GM19035 (cell line): ENCODE measurements around the gene ETV7.
"Not testable (repeated sequence)": the region's sequence is repeated elsewhere in the genome, so short reads cannot be mapped to it uniquely, and the experiment has no call there.

ENCODE experiments used
- ATAC-seq: cut with Tn5 transposase; IDR thresholded peaks from one replicate; pipeline ENCODE4 v1.9.1; 2021; ENCODE audit not compliant: unreplicated experiment

ETV7 gene

DNA sequence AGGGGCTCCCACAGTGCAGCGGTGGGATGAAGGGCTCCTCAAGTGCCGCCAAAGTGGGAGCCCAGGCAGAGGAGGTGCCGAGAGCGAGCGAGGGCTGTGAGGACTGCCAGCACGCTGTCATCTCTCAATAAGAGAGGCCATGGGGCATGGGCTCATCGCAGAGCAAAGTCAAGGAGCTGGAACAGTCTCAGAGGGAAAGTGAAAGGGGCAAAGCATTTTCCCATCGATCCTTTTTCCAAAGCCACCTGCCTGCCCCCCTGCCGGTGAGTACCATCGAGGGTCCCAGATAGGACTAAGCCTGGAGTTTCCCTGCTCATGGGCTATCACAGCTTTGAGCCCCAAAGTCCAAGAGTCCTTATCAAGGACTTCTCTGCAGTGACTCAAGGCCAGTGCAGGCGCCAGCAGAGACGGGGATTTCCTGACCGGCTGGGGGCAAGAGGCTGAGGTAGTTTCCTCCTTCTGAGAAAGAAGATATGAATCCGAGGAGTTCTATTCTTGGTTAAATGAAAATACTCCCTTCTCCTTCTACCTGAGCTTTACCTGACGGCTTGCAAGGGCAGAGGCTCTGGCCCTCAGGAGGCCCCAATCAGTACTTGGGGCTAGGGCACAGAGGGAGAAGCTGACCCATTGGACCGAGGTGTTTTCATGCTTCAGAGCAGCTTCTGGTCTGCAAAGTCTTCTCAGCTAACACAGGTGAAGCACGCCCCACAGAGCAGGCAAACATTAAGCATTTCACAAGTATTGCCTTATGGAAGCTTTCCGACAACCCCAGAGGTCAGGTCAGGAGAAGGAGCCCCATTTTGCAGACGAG lies 22.6 kb downstream of the ETV7 start:
- ATAC-seq: no peak

DNA sequence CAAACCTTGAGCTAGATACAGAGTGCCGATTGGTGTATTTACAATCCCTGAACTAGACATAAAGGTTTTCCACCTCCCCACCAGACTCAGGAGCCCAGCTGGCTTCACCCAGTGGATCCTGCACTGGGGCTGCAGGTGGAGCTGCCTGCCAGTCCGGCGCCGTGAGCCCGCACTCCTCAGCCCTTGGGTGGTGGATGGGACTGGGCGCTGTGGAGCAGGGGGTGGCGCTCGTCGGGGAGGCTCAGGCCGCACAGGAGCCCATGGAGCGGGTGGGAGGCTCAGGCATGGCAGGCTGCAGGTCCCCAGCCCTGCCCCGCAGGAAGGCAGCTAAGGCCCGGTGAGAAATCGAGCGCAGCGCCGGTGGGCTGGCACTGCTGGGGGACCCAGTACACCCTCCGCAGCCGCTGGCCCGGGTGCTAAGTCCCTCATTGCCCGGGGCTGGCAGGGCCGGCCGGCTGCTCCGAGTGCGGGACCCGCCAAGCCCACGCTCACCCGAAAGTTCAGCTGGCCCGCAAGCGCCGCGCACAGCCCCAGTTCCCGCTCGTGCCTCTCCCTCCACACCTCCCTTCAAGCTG lies 23.3 kb downstream of the ETV7 start:
- ATAC-seq: not testable (repeated sequence)

DNA sequence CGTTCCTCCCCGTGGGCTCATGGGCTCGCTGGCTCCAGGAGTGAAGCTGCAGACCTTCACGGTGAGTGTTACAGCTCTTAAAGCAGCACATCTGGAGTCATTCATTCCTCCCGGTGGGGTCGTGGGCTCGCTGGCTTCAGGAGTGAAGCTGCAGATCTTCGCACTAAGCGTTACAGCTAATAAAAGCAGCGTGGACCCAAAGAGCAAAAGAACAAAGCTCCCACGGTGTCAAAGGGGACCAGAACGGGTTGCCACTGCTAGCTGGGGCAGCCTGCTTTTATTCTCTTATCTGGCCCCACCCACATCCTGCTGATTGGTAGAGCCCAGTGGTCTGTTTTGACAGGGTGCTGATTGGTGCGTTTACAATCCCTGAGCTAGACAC lies 24.1 kb downstream of the ETV7 start:
- ATAC-seq: not testable (repeated sequence)

DNA sequence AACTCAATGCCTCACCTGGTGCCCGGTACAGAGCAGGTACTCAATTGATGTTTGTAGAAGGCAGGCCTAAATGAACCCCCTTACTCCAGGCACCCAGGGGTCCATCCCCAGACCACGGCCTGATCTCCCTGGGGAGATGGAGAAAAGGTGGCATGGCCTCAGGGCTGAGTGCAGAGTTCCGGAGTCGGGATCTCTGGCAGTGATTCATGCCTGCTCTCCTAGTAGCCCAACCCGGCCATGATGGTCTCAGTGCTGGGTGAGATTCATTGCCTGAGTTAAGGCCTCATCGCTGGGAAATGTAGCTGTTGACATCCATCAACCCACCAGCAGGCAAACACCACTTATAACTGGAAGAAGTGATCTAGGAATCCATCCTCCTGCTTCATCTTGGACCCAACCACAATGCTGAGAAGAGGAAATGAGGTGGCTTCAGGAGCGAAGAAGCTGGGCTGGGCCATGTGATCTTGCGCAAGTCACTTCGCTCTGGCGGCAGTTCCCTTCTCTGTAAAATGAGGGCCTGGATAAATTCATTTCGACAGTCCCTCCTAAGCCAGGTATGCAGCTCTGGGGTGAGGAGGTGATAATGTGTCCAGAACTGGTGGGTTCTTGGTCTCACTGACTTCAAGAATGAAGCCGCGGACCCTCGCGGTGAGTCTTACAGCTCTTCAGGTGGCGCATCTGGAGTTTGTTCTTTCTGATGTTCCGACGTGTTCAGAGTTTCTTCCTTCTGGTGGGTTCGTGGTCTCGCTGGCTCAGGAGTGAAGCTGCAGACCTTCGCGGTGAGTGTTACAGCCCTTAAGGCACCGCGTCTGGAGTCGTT lies 24.7 kb downstream of the ETV7 start:
- ATAC-seq: no peak

DNA sequence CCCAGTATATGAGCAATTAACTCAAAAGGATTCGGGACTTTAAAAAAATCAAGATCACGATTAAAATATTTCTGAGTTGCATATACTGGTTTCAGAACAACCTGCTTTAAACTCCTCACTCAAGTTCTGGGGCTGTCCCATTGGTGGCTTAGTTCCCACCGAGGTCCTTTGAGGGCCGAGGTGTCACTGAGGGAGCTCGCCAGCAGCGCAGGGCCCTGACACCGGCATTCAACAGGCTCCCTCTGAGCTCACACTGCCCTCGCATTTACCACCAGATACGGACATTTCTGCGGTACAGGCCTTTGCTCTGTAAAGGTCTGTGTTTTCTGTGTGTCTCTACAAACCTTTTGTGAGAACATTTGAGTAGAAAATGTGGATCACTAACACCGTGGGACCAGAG lies 26.4 kb downstream of the ETV7 start:
- ATAC-seq: no peak

DNA sequence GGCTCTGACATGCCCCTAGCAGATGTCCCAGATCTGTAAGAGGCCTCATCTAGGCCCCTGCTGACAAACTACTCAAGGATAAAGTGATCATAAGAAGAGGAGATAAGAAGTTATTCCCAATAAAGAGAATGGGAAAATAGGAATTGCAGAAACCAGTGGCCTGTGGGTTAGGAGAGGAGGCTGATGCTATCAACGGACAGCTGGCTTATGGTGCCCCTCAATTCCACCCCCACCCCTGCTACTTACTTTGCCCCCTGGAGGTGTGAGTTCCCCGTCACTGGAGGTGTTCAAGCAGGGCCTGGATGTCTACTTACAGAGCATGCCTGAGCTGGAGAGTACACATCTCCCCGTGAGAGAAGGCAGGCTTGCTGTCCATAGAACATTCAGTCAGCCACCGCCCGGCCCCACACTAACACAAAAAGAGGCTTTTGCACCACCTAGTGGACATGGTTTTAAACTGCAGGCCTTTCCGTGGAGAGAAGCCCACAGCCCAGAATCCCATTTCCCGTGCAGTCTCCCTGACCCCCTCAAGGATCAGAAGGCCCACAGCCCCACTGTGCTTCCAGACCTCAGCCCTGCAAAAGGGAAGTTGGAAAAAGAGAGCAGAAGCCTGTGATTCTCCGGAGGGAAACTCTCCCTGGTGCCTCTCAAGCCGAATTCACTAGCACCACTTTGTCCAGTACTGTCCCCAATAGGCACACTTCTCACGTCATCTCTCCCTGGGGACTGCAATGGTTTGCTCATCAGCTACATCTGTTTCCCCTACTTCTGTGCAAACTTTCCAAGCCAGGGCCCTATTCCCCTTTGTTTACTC lies 27.0 kb downstream of the ETV7 start:
- ATAC-seq: peak; percentile 45

DNA sequence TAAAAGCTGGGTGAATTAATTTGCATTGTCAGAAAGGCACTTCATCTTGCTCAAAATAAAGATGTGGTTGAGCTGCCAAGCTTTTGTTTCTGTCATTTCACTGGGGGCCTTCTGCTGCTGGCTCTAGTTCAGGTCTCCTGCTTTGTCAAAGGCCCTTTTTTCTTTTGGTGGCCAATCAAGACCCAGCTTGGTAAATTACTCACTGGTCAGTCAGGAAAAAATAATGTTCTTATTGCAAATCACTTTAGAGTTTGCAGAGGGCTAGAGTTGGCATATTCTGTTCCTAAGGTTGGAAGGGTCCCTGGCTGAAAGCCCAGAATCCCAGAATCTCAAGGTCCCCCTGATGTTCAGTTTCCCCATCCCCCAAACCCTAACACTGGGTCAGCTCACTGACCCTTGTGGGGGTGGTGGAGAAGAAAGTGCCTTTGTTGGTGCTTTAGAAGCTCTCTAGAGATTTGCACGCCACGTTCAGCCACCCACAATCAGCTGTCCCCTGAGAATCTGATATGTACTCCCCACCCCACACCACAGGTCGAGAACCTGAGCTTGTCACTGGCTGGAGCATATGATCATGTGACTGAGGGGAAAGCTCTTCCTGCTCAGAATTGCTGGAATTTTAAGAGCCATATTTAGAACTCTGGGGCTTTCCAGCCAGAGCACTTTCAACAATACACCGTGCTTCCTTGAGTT lies 29.1 kb downstream of the ETV7 start:
- ATAC-seq: no peak

DNA sequence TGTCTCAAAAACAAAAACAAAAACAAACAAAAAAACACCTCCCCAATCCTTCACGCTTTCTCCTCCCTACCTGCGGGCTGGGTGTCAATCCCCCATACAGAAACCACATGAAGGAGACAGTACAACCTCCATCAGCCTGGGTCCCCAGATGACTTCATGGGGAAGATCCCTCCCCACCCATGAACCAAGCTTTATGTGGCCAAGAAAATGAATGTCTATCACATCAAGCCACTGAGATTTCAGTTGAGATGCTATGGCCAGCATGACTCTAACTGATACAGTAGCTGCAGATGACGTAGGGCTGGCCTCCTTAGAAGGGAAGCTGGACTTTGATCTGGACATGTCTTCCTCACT lies 29.6 kb downstream of the ETV7 start:
- no peak for ATAC-seq

DNA sequence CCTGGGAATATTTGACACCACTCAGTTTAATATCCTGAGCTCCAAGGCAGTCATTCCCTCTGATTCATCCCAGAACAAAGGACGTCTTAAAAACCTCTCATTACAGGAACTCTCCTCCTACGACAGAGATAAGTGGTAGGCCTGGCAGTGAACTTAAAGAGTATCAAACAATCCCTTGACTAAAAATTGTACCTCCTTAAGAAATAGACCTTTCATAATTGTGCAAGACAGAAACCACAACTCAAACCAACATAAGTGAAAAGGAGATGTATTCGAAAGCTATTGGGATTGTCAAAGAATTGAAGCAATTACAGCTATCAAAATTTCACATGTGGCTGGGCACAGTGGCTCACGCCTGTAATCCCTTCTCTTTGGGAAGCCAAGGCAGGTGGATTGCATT lies 31.6 kb downstream of the ETV7 start:
- no peak for ATAC-seq

DNA sequence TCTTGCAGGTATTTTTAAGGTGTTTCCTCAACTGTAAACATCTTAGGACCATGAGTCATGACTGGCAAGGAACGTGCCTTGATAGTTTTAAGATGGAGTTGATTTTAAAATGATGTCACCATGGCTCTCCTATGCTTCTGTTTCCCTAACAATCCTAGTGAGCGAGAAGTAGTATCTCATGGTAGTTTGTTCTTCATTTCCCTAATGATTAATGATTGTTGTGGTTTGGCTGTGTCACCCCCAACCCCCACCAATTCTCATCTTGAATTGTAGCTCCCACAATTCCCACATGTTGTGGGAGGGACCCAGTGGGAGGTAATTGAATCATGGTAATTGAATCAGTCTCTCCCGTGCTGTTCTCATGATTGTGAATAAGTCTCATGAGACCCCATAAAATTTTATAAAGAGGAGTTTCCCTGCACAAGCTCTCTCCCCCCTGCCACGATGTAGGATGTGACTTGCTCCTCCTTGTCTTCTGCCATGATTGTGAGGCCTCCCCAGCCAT lies 34.0 kb downstream of the ETV7 start:
- ATAC-seq: no peak

DNA sequence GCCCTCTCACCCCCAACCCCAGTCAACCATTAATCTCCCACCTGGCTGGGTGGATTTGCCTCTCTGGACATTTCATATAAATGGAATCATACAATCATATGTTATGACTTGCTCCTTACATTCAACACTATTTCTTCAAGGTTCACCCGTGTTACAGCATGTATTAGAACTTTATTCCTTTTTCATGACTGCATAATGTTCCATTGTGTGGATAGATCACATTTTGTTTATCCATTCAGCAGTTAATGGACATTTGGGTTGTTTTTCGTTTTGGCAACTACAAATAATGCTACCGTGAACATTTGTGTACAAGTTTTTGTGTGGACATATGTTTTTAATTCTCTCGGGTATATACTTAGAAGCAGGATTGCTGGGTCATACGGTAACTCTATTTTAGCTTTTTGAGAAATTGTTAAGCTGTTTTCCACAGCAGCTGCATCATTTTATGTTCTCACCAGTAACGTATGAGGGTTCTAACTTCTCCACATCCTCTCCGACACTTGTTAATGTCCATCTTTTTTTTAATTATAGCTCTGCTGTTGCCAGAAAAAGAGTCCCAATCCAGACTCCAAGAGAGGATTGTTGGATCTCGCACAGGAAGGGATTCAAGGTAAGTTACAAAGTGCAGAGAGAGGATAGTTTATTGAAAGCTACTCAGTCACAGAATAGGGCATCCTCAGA lies 34.9 kb downstream of the ETV7 start:
- ATAC-seq: no peak

DNA sequence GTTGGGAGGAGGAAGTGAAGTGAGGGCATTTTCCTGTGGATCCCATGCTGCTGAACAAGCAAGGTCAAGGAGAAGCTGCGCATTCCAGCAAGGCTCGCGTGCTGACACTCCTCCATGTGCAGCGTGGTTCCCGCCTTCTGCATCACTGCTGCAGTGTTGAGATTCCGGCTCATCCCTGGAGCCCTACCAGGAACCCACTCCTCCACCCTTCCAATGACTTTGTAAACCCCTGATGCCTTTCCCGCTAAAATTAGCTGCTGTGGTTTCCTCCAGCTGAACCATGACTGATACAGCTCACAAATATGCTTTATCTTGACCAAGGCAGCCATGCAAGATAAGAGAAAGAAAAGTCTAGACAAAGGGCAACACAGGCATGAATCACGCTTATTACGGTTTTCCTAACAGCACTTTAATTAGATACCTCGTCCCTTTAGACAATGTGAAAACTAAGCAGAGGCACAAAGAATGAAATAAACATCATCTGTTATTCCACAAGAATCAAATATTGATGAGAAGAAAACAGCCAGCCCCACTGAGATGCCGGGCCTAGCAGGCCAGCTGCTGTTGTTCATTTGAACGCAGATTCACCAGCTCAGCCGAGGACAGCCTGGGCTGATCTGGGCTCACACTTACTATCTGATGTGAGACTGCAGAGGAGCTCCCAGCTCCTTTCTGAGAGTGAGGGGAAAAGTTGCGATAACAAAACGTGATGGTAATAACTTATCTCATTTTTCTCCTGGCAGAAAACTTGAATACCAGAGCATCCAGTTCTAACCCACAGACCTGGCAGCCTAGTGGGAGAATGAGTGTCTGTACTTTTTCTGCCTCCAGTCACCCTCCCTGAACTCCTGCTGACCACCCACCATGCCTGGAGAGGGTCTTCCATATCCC lies 36.5 kb downstream of the ETV7 start:
- ATAC-seq: no peak

DNA sequence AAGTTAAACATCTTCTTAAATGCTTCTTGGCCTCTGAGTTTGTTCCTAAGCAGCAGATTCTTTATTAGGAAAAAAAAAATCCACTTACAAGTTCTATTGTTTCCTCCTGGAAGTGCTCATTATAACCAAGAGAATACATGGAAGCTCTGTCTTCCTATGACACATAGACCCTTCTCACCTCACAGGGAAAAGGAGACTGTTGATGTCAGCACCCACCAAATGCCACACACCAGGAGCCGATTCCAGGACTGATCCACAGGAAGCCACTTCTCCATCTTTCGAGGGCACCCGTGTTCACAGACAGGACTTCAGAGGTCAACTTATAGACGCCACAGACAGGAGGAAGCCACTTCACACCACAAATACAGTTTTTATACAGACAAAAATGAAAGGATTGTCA lies 37.4 kb downstream of the ETV7 start:
- no peak for ATAC-seq

DNA sequence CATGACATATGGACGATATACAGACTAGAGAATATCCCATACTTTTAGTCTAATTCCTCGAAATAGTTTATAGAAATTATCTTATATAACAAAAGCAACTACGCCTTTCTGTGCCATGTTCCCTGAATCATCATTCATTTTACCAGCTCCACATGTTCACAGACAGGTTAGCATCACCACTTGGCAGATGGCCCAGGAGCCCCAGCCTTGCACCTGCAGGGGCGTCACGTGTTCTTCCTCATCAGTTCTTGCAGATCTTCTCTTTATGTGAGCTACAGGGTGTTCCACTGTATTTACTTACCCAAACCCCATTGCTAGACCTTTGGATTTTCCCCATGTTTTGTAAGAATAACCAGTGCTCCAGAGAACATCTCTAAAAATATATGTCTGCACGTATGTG lies 38.2 kb downstream of the ETV7 start:
- no peak for ATAC-seq

DNA sequence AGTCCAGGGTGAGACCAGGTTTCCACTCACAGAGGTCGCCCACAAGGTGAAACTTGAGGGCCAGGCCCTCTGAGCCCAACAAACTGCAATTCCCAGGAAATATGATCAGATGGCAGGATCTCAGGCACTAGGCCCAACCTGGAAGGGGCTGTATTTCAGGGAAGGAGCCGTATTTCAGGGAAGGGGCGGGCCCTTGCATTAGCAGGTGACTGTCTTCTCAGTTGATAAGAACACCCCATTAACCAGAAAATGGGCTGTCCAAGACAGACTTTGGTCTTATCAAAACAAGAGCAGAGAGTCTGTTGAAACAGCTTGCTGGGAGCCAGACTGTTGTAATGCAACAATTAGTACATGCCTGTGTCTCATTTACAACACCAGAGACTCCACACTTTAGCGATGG lies 39.8 kb downstream of the ETV7 start:
- no peak for ATAC-seq

DNA sequence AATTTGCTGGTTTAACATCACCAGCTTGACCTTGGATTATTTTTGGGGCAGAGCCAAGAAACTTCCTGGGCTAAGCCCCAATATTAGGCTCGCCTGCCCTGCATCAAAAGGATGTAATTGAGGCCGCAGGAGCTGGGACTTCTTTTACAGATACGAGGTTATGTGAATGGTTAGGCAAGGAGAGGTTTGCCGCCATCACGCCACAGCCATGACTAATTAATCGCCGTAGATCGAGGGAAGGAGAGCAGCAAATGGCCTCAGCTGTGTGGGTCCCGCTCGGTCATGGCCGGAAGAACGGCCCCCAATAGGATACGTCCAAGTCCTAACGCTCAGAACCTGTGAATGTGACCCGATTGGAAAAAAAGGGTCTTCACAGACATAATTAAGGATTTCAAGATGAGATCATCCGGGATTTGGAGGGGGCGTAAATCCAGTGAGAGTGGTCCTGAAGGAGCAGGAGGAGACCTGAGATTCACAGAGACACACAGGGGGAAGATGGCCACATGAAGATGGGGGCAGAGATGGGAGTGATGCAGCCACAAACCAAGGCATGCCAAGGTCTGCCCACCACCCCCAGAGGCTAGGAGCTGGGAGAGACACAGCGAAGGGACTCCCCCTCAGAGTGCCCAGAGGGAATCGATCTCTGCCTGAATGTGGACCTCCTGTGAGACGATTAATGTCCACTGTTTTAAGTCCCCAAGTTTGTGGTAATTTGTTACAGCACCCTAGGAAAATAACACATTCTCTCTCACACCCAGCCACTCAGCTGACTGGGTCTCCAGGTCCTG lies 40.8 kb downstream of the ETV7 start:
- ATAC-seq: no peak

DNA sequence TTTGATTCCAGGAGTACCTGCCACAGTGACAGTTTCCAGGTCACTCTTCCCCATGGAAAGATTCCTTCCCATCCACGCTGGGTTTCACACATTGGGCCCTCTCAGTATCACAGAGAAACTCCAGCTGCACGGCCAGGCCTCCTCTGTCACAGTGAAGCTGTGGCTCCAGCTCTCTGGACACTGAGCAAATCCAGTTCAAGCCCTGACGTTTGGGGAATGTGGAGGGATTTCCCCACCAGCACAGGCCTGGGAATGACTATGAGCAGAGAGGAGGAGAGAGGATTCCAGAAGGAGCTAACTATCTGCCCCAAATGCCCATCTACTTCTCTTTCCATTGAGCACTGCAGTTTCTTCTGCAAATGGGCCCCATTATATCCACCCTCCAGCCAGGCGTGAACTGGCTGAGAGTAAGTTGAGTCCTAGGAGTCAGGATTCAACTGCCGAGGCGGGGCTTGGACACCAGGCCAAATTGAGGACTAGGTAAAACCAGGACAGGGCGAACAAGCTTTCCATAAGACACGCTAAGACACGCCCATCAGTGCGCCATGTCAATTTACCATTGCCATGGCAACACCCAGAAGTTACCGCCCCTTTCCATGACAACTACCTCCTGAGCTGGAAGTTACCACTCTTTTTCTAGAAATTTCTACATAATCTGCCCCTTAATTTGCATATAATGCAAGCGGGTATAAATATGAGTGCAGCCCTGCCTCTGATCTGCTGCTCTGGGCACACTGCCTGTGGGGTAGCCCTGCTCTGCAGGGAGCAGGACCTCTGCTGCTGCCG lies 41.6 kb downstream of the ETV7 start:
- ATAC-seq: no peak
